Nucleus accumbens (tissue), 56 donors: ENCODE data around the gene AKAP10.
"Not testable (repeated sequence)": the region's sequence is repeated elsewhere in the genome, so short reads cannot be mapped to it uniquely, and the experiment has no call there.

ENCODE experiments used
- DNase-seq, 56 donors: peaks; one replicate each; lab custom pipeline; 2025; lab: John Stamatoyannopoulos, UW

The AKAP10 gene

GRCh38 chr17:19977293-19978208, at the start of gene AKAP10:
TSS of gene AKAP10 (minus strand) at chr17:19977828. CDS start at chr17:19977679, 149 bp downstream.
- DNase-seq = peak in 54 of 56 donors; percentile 66 to 97 (median 91)

GRCh38 chr17:20026960-20027359, 49.3 kb upstream of the AKAP10 start:
- no peak for DNase-seq

GRCh38 chr17:20022701-20023100, 45.1 kb upstream of the AKAP10 start:
- DNase-seq = no peak

- DNase-seq = not testable (repeated sequence)
These were observed 38.9 kb upstream of the AKAP10 start for GRCh38 chr17:20016475-20016992.

- no peak for DNase-seq
These were observed 34.4 kb upstream of the AKAP10 start for GRCh38 chr17:20012017-20012536.

- no peak for DNase-seq
These were observed 33.3 kb upstream of the AKAP10 start for GRCh38 chr17:20010936-20011335.

GRCh38 chr17:20010099-20010863, 32.7 kb upstream of the AKAP10 start:
- peak in 47 of 56 donors; percentile 8 to 77 (median 48) for DNase-seq

- DNase-seq = peak in 31 of 56 donors; percentile 35 to 87 (median 69)
These were observed 31.9 kb upstream of the AKAP10 start, which contains the start of gene SPECC1 for GRCh38 chr17:20009302-20010098. TSS of gene SPECC1 (plus strand) at chr17:20009359. CDS start at chr17:20096652, 87,293 bp downstream.

GRCh38 chr17:20009052-20009301, 31.3 kb upstream of the AKAP10 start:
- DNase-seq = peak in 33 of 56 donors; percentile 32 to 86 (median 64)

GRCh38 chr17:20008242-20009051, 30.8 kb upstream of the AKAP10 start:
- peak in 16 of 56 donors; percentile 15 to 72 (median 42) for DNase-seq

- peak in 1 of 56 donors; percentile 24 for DNase-seq
These were observed 18.9 kb upstream of the AKAP10 start for GRCh38 chr17:19996502-19996901.

- no peak for DNase-seq
These were observed 18.5 kb upstream of the AKAP10 start for GRCh38 chr17:19996086-19996485.

- peak in 55 of 56 donors; percentile 23 to 94 (median 79) for DNase-seq
These were observed 15.4 kb upstream of the AKAP10 start for GRCh38 chr17:19992803-19993713.

GRCh38 chr17:19991252-19991885, 13.7 kb upstream of the AKAP10 start:
- DNase-seq = peak in 5 of 56 donors; percentile 9 to 25 (median 16)

GRCh38 chr17:19987897-19988296, 10.3 kb upstream of the AKAP10 start:
- no peak for DNase-seq

- DNase-seq = no peak
These were observed 9.6 kb upstream of the AKAP10 start for GRCh38 chr17:19986941-19987861.
